GM19193 (cell line): ENCODE results near the gene GTF2A1.

Source experiments
- POLR2A ChIP-seq: IDR thresholded peaks from 4 replicates; pipeline ENCODE4 v1.6.1; 2011; ENCODE audit not compliant: insufficient read depth, insufficient read length; ENCODE audit errors: extremely low read depth

GTF2A1 gene

GRCh38 chr14:81220830-81221578 is at the start of gene GTF2A1:
Gene GTF2A1 (minus strand): TSS chr14:81220959. CDS start chr14:81220518, 441 bp downstream.
- peak; percentile 100 for TF ChIP-seq POLR2A

GRCh38 chr14:81269979-81270375 is 49.2 kb upstream of the GTF2A1 start:
- TF ChIP-seq POLR2A = no peak

GRCh38 chr14:81269100-81269978 is 48.6 kb upstream of the GTF2A1 start:
- no peak for TF ChIP-seq POLR2A

- no peak for TF ChIP-seq POLR2A
Observed at GRCh38 chr14:81268016-81268416, 47.3 kb upstream of the GTF2A1 start.

GRCh38 chr14:81265636-81266169 is 44.9 kb upstream of the GTF2A1 start:
- no peak for TF ChIP-seq POLR2A

- TF ChIP-seq POLR2A = no peak
Observed at GRCh38 chr14:81264671-81265070, 43.9 kb upstream of the GTF2A1 start.

- no peak for TF ChIP-seq POLR2A
Observed at GRCh38 chr14:81263777-81264410, 43.1 kb upstream of the GTF2A1 start.

- no peak for TF ChIP-seq POLR2A
Observed at GRCh38 chr14:81261176-81261575, 40.4 kb upstream of the GTF2A1 start.

- TF ChIP-seq POLR2A = no peak
Observed at GRCh38 chr14:81260732-81261131, 40.0 kb upstream of the GTF2A1 start.

- TF ChIP-seq POLR2A = no peak
Observed at GRCh38 chr14:81256289-81256960, 35.7 kb upstream of the GTF2A1 start.

- TF ChIP-seq POLR2A = no peak
Observed at GRCh38 chr14:81252278-81252677, 31.5 kb upstream of the GTF2A1 start.

GRCh38 chr14:81247271-81247766 is 26.6 kb upstream of the GTF2A1 start:
- TF ChIP-seq POLR2A = no peak

GRCh38 chr14:81246461-81247270 is 25.9 kb upstream of the GTF2A1 start:
- TF ChIP-seq POLR2A = no peak
